ENCODE data around the gene FADS2. TPM values are rescaled to one million over a fixed set of nuclear protein-coding genes. Genes with fewer than 3 reads are reported as not detected.

FADS2 gene
- total and polyA plus RNA-seq, 9 of the 15 experiments (the other 6 are each of a cell fraction or from before 2014, with no cell fraction given), result 2.9 to 42.8 (median 16.2) TPM

DNA sequence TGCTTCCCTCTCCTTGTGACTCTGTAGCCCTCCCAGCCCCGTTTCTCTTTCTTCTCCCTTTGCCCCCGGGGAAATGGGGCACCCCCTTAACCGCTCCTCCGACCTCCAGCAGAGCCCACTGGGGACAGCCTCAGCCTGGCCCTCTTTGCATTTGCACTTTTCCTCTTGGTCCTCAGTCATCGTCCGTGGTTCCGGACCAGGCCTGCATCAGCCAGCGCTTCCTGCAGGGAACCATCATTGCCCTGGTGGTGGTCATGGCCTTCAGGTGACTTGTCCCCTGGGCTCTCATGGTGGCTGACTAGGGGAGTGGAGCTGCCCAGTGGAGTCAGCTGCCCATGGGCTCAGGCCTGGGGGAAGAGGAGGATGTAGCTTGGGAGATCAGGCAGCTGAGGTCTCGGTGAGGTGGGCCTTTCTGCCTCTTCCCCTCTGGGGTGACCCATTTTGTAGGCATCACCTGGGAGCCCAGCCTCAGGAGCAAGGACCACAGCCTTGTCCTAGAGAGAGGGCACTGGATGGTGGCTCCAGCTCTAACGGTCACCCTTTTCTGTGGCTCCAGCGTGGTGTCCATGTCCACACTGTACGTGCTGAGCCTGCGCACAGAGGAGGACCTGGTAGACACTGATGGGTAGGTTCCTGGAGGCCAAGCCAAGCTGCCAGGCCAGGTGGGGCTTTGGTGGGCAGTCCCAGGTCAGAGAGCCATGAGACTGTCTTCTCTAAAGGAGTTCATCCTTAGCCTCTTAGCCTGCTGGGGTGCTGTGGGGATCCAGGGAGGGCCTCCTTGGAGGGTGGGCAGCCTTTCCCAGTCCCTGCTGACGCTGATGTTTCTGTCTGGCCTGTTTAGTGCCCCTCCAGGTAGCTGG, 48.2 kb upstream of the FADS2 start:
- Histone ChIP-seq H3K27me3 (ENCODE audit: control insufficient read depth in 2 of 2, insufficient read depth in 2 of 2, low read length in 2 of 2) (no peaks in the 10 kb centered on the region), H4K20me1 (replicated peaks; ENCODE audit: control insufficient read depth, insufficient read depth, low read length) (peaks cover 6% of the 10 kb centered on the region; the same call in 1 of the 2 replicates), H3K4me3 (no peak overlapping the region), H3K4me1 (replicated peaks in 1 of 2; ENCODE audit: control insufficient read depth in 2 of 2, insufficient read depth in 2 of 2, low read length in 2 of 2) (peaks cover 0 to 43% of the 10 kb centered on the region in 2 experiments; a peak in 2 of 5 replicates), H3K27ac (ENCODE audit: extremely low read depth, low read depth, low read length) (no peak overlapping the region), H3K9ac (ENCODE audit: insufficient read depth in 1 of 2, low read depth in 2 of 2, low read length in 2 of 2) (peak overlapping the region in 1 of 2 experiments; percentile 22; a peak in 2 of 4 replicates), H3K9me1 (ENCODE audit: control insufficient read depth, insufficient read depth, low read length) (no peaks in the 10 kb centered on the region), H2AFZ (ENCODE audit: low read depth, low read length) (no peak overlapping the region), H3K36me3 (ENCODE audit: control insufficient read depth, insufficient read depth, low read length) (peaks cover 43% of the 10 kb centered on the region; the same call in 2 of the 3 replicates), H3K4me2 (ENCODE audit: insufficient read depth, low read length) (no peak overlapping the region), H3K9me3 (replicated peaks; ENCODE audit: control insufficient read depth, insufficient read depth, low read depth, low read length) (no peaks in the 10 kb centered on the region), H3K79me2 (ENCODE audit: control insufficient read depth, insufficient read depth, low read length) (no peaks in the 10 kb centered on the region)
- FAIRE-seq (no peak), ATAC-seq (no peak), DNase-seq (ENCODE audit: extremely low read depth in 1 of 4, low spot score in 3 of 4) (no peak)
- TF ChIP-seq, protein P1, sequence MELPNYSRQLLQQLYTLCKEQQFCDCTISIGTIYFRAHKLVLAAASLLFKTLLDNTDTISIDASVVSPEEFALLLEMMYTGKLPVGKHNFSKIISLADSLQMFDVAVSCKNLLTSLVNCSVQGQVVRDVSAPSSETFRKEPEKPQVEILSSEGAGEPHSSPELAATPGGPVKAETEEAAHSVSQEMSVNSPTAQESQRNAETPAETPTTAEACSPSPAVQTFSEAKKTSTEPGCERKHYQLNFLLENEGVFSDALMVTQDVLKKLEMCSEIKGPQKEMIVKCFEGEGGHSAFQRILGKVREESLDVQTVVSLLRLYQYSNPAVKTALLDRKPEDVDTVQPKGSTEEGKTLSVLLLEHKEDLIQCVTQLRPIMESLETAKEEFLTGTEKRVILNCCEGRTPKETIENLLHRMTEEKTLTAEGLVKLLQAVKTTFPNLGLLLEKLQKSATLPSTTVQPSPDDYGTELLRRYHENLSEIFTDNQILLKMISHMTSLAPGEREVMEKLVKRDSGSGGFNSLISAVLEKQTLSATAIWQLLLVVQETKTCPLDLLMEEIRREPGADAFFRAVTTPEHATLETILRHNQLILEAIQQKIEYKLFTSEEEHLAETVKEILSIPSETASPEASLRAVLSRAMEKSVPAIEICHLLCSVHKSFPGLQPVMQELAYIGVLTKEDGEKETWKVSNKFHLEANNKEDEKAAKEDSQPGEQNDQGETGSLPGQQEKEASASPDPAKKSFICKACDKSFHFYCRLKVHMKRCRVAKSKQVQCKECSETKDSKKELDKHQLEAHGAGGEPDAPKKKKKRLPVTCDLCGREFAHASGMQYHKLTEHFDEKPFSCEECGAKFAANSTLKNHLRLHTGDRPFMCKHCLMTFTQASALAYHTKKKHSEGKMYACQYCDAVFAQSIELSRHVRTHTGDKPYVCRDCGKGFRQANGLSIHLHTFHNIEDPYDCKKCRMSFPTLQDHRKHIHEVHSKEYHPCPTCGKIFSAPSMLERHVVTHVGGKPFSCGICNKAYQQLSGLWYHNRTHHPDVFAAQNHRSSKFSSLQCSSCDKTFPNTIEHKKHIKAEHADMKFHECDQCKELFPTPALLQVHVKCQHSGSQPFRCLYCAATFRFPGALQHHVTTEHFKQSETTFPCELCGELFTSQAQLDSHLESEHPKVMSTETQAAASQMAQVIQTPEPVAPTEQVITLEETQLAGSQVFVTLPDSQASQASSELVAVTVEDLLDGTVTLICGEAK (IDR thresholded peaks at IDR 0.05), result no peak
- TF ChIP-seq, protein P1 (CRISPR knock-in tag; IDR thresholded peaks at IDR 0.05), result no peak
- intact Hi-C loops (cut with micrococcal nuclease) (no loop called here), in situ Hi-C loops (cut with MboI) (no loop called here)
- CTCF ChIA-PET (ENCODE audit: low intra/inter-chr PET ratio), result no interaction called here
- BruUV-seq (replicated peaks), result no TSS peak
- 70% methylated on average over 13 of the region's 14 CpGs for WGBS (ENCODE audit: insufficient coverage, low coverage, missing lambda C conversion rate)
- POLR2A ChIA-PET, result interaction anchor here (0.6 to 2.8 kb wide), 10 partner anchors 10 to 352 kb away, joined by 3 to 21 read pairs (median 4); partner anchors contain the start of genes CPSF7, FEN1, SDHAF2 and TMEM258
